ENCODE results near the gene TGFBR3. TPM values are rescaled to one million over a fixed set of nuclear protein-coding genes. Genes with fewer than 3 reads are reported as not detected.

TGFBR3 gene
- total and polyA plus RNA-seq, 2 of the 13 experiments (the other 11 are each of a cell fraction or from before 2014, with no cell fraction given) = 76.5 to 195 TPM

- H3K9me3 ChIP-seq (ENCODE audit: low read length) = no peaks in the 10 kb centered on the region
- peak overlapping the region; percentile 56 for H3K4me2 ChIP-seq (ENCODE audit: low read depth, low read length)
- peaks cover 58% of the 10 kb centered on the region for H3K4me1 ChIP-seq (ENCODE audit: insufficient read depth, low read length)
- in situ Hi-C loops (cut with HindIII; ENCODE audit: extremely low pct_ligation_motif_present, low pct_unique_long_range_greater_than_20kb) = no loop called here
- no TSS peak for BruUV-seq (replicated peaks)
- no peaks in the 10 kb centered on the region for H3K36me3 ChIP-seq (replicated peaks in 1 of 2; ENCODE audit: control insufficient read depth in 1 of 2, insufficient read depth in 2 of 2, low read length in 2 of 2)
- TF ChIP-seq NR3C1 (CRISPR knock-in tag; IDR thresholded peaks at IDR 0.05) = no peak
- no peak for TF ChIP-seq ZFAT (CRISPR knock-in tag; conservative IDR thresholded peaks at IDR 0.05)
- TF ChIP-seq TERF1 (CRISPR knock-in tag; IDR thresholded peaks at IDR 0.05) = no peak
- no peak for TF ChIP-seq SMC3 (IDR thresholded peaks at IDR 0.05; ENCODE audit: low read length)
- no peak for TF ChIP-seq ZNF362 (CRISPR knock-in tag; IDR thresholded peaks at IDR 0.05; ENCODE audit: borderline replicate concordance)
- TF ChIP-seq ZGPAT (CRISPR knock-in tag; IDR thresholded peaks at IDR 0.05) = no peak
- no peak for TF ChIP-seq KMT2A (CRISPR knock-in tag; IDR thresholded peaks at IDR 0.05)
- no peak for TF ChIP-seq E2F1 (CRISPR knock-in tag; IDR thresholded peaks at IDR 0.05)
- TF ChIP-seq ZFP82 (CRISPR knock-in tag; IDR thresholded peaks at IDR 0.05; ENCODE audit: borderline replicate concordance) = no peak
- peak overlapping the region in 1 of 3 experiments; percentile 0; a peak in 1 of 6 replicates for H3K4me3 ChIP-seq (replicated peaks in 1 of 3; ENCODE audit: insufficient read depth in 1 of 3, low read depth in 2 of 3, low read length in 3 of 3)
- DNase-seq (ENCODE audit: low spot score) (no peak), ATAC-seq (no peak), FAIRE-seq (no peak)
- H4K20me1 ChIP-seq (ENCODE audit: insufficient read depth, low read length) = no peaks in the 10 kb centered on the region
- H3K9ac ChIP-seq (ENCODE audit: insufficient read depth, low read depth, low read length) = no peak overlapping the region
- no peak overlapping the region for H2AFZ ChIP-seq (ENCODE audit: low read length)
- ChIA-PET CTCF (ENCODE audit: low intra/inter-chr PET ratio, low total read pairs) (no interaction called here), POLR2A (no interaction called here)
- intact Hi-C loops (cut with micrococcal nuclease; ENCODE audit: unreplicated experiment) = no loop called here
- H3K27ac ChIP-seq (ENCODE audit: extremely low read length, insufficient read depth, low read length) = no peak overlapping the region
- WGBS (ENCODE audit: low lambda C conversion rate) = 56% methylated on average over 1 of the region's 1 CpG
- H3K27me3 ChIP-seq (ENCODE audit: control insufficient read depth in 1 of 2, insufficient read depth in 2 of 2, low read length in 2 of 2) = no peaks in the 10 kb centered on the region
- H3K79me2 ChIP-seq (ENCODE audit: insufficient read depth, low read length) = no peaks in the 10 kb centered on the region
Measured at GRCh38 chr1:91891969-91892368, 6.0 kb upstream of the TGFBR3 start.
